Activated naive CD4-positive, alpha-beta T cell treated with Interleukin-2 at 50 U/mL for 16 hours (primary cell): ENCODE measurements around the gene MTAP.

Experiments used
- DNase-seq: peaks from one replicate; pipeline ENCODE4 v3.0.0-alpha.2; 2020

MTAP gene

DNA sequence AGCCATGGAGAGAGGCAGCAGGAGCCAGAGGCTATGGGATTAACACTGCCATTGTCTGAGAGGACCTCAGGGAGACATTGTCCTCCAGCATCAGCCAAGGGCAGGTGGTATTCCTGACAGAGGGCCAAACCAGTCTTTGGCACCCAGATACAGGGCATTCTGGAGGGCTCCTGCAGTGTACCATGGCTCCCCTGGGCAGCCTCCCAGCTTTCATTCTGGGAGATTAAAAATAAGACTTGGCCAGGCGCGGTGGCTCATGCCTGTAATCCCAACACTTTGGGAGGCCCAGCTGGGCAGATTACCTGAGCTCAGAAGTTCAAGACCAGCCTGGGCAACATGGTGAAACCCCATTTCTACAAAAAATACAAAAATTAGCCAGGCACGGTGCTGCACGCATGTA lies 4.2 kb downstream of the MTAP start:
- no peak for DNase-seq

DNA sequence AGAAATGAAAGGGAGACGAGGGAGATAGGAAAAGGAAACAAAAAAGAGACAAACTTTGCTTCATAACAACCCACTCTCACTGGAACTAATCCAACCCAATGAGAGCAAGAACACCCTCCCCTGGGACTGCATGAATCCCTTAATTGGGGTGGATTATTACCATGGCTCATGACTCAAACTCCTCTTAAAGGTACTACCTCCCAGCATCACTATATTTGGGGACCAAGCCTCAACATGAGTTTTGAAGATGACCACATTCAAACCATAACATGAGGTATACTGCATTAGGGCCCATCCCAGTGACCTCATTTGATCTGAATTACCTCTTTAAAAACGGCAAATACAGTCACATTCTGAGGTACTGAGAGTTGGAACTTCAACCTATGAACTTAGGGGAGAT lies 8.0 kb downstream of the MTAP start:
- no peak for DNase-seq

GRCh38 chr9:21810881-21811280 lies 8.4 kb downstream of the MTAP start:
- no peak for DNase-seq

- DNase-seq = no peak
Observed at GRCh38 chr9:21811914-21812313, 9.5 kb downstream of the MTAP start.

DNA sequence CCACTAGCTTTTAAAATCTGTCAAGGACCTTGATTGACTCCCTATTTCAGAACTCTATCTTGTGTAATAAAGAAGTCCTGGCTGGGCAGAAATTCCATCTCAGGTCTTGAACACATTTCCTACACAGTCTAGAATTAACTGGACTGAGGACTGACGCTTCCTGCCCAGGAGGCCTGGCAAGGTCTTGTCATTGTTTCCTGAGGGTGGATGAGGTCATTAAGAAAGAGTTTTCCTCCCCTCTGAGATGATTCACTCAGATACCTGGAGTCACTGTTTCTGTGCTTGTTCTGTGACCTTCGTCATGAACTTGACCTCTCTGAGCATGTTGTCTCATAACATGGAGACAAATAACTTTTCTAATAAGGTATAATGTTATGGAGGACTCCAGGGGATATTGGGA lies 10.0 kb downstream of the MTAP start:
- DNase-seq = no peak

DNA sequence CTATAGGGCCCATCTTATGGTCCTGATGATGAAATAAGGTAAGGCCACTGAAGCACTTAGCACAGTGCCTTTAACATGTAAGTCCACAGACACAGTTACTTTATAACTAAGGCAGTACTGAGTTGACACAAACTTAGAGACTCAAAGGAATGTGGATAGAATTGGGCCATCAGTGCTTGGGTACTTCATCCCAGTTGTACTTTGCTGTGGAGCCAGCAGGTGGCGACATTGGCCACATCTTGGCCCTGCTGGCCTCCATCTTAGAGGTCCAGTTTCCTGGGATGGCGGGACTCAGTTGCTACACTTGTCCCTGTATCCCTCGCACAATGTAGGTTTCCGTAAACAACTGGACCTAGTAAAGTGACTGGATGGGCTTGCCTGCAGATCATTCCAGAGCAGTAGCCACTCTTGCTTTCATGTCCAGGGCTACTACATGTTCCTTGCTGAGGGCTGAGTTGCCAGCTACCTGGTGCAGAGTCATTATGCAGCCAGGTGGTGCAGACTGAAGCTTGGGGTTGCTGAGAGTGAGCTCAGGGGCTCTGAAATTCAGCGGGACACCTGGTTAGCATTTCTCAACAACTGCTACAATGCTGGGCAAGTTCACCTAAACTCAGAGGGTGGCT lies 10.6 kb downstream of the MTAP start:
- DNase-seq = peak; percentile 74

DNA sequence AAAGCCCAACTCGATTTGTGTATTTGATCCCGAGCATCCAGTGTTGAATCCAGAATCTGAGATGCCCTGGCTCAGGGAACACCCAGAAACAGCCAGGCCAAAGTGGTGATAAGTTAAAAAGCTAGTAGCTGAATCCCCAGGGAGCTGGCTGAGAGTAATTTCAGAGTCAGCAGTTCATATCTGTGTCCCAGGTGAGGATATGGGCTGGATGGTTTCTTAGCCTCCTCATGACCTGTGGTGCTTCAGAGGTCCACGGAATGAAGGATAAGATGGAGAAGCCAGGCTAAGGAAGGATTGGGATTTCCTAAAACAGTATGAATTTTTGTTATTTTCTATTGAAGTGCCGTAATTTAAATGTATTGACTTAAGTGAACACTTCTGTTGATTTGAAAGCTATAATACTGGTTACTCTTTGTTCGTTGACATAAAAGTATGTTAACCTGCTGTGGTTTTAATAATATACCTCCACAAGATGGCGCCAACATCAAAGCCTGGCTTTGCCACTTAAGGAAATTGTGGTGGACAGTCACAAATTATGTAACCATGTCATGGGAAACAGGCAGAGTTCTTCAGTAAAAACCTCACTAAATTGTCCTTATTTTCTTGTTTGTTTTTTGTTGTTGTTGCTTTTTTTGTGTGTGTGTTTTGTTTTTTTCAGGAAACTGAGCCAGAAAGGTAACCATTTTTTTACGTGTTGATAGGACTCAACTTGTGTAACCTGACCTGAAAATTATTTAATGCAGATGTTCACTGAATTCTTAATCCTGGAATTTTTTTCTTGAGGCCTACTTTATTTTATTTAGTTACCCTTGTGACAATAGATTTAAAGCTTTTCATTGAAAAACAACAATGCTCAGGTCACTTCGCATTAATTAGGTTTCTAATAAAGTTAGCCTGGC lies 11.4 kb downstream of the MTAP start:
- peak; percentile 55 for DNase-seq

- DNase-seq = no peak
Observed at GRCh38 chr9:21815643-21816042, 13.2 kb downstream of the MTAP start.

GRCh38 chr9:21817176-21817575 lies 14.7 kb downstream of the MTAP start:
- no peak for DNase-seq

DNA sequence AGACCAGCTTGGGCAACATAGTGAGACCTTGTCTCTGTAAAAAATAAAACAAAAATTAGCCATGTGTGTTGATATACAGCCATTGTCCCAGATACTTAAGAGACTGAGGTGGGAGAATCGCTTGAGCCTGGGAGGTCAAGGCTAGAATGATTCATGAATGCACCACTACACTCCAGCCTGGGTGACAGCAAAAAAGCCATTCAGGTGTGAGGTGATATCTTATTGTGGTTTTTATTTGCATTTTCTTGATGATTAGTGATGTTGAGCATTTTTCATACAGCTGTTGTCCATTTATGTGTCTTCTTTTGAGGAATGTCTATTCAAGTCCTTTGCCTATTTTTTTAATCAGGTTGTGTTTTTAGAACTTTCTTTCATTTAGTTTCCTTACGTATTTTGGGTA lies 23.2 kb downstream of the MTAP start:
- DNase-seq = no peak

DNA sequence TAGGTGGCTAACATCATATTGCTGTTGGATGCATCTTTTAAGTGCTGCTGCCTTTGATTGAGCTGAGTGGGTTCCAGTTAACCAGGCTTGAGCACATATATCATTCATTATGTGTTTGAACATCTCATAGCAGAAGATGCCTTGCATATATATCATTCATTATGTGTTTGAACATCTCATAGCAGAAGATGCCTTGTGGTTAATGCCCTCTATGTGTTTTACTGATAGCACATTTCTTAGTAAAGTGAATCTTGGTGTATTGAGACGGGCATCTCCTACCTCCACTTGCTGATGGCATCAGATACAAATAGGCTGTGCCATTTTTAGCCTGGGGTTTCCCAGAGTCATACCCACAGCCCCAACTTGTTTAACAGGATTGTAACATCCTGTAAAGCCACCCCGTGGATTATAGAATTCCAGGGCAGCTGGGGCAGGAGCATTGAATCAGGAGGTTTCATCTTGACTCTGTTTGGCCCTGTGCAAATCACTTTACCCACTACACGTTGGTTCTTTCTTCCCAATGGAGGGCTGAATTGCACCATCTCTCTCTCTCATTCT lies 26.5 kb downstream of the MTAP start:
- no peak for DNase-seq

- no peak for DNase-seq
Observed at GRCh38 chr9:21830589-21830988, 28.2 kb downstream of the MTAP start.

- DNase-seq = peak; percentile 37
Observed at GRCh38 chr9:21831841-21832509, 29.5 kb downstream of the MTAP start.

- no peak for DNase-seq
Observed at GRCh38 chr9:21833090-21833801, 30.8 kb downstream of the MTAP start.

DNA sequence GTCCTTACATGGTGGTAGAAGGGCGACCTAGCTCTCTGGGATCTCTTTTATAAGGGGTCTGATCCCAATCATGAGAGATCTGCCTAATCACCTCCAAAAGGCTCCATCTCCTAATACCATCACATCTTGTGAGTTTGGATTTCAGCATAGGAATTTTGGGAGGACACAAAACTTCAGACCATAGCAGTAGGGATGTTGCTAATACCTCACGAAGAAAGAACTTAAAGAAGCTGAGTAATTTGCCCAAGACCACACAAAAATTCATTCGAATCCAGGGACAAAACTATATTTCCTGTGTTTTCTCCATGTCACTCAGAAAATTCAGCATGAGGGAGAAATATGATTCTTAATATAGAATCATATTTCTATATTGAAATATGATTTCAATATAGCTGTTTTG lies 32.7 kb downstream of the MTAP start:
- DNase-seq = no peak

GRCh38 chr9:21836437-21837161 lies 34.2 kb downstream of the MTAP start:
- no peak for DNase-seq

GRCh38 chr9:21837501-21837900 lies 35.1 kb downstream of the MTAP start:
- no peak for DNase-seq

DNA sequence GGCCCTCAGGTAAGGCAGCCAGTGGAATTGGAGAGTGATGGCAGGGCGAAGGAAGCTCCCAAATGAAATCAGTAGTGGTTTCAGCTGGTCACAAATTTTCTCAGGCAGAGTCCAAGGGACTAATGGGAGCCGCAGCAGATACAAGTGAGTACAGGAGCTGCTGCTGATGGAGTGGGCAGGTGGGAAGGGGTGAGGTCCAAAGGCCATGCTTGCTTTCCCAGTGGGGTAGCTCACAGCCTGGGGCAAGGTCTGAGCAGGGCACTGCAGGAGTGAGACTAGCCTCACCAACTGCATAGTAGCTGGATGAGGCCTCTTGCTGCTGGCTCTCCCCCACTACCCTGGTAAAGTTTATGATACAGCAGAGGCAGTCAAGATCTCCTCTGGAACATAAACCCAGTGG lies 38.2 kb downstream of the MTAP start:
- DNase-seq = no peak

GRCh38 chr9:21841133-21841532 lies 38.7 kb downstream of the MTAP start:
- DNase-seq = no peak

DNA sequence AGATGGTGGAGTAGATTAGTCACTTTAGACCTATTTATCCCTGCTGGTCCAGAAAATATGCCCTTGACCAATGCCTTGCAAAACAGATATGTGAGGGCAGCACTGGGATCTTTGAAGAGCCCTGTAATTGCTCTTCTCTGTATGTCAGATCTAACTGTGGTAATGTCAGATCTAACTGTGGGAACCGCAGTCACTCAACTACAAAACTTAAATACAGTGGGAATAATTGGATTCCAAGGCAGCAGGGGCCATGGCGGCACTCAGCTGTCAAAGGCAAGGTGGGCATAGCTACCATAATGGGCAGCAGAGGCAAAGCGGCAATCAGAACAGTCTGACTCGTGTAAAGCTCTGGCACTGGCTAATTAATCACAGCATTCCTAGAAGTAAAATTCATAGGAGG lies 46.2 kb downstream of the MTAP start:
- no peak for DNase-seq

DNA sequence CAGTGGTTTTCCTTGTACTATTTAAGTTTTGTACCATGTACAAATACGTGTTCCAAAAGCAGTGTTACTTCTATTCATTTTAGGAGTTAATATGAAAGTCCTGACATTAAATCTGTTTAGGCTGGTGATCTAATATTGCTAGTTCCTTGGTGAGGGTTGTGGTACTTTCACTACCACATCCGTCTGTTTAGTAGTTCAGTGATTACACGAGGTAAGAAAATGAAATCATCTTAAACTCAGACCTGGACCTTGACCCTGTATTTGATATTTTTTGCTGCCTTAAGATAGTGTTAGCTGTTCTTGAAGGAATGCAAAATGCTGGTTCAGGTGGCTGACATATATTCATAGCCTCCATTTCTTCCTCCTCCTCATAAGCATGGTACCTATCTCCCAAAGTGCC lies 50.3 kb downstream of the MTAP start:
- DNase-seq = no peak

GRCh38 chr9:21853414-21853813 lies 51.0 kb downstream of the MTAP start:
- no peak for DNase-seq
